Gastroesophageal sphincter (tissue), 3 donors: ENCODE results near the gene MRPL20.

ENCODE experiments used
- POLR2A ChIP-seq, 2 donors: fragments of 450-650 bp; IDR thresholded peaks; one replicate each; pipeline ENCODE4 v1.6.1; 2017; ENCODE audit warnings: antibody characterized with exemption in 2 of 2, mild to moderate bottlenecking in 2 of 2, moderate library complexity in 1 of 2
- POLR2AphosphoS5 ChIP-seq: sonication (generic); formaldehyde crosslinking; IDR thresholded peaks from one replicate; pipeline ENCODE4 v1.6.1; 2017; ENCODE audit warnings: antibody characterized with exemption
- TF ChIP-seq, protein P1 (sequence below), 4 experiments: fragments of 200-600 bp in 2 of 4; fragments of 450-650 bp in 2 of 4; sonication (generic) in 1 of 4; IDR thresholded peaks; one replicate each; pipeline ENCODE4 v1.5.1; 2017 to 2019; ENCODE audit warnings: antibody characterized with exemption in 4 of 4, mild to moderate bottlenecking in 2 of 4, moderate library complexity in 2 of 4

DNA sequence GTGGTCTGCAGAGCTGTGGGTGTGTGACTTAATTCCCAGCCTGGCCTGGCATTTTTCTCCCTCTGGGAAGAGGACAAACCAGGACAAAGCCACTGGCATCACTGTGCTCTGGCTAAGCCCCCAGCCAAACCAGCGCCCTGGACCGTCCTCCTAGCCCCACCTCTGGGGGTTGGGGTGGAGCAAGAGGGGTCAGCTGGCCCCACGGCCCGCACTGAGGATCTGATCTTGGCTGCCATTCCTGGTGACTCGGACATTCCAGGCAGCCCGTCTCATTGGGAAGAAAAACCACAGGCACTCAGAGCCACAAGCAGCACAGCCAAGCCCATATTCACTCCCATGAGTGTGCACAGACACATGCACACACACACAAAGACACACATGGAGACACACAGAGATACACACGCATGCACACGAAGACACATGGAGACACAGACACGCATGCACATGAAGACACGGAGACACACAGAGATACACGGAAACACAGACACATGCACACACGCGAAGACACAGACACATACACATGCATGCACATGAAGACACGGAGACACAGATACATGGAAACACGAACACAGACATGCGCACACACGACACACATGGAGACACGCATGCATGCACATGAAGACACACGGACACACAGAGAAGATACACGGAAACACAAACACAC is 46.5 kb downstream of the MRPL20 start:
- TF ChIP-seq, protein P1, sequence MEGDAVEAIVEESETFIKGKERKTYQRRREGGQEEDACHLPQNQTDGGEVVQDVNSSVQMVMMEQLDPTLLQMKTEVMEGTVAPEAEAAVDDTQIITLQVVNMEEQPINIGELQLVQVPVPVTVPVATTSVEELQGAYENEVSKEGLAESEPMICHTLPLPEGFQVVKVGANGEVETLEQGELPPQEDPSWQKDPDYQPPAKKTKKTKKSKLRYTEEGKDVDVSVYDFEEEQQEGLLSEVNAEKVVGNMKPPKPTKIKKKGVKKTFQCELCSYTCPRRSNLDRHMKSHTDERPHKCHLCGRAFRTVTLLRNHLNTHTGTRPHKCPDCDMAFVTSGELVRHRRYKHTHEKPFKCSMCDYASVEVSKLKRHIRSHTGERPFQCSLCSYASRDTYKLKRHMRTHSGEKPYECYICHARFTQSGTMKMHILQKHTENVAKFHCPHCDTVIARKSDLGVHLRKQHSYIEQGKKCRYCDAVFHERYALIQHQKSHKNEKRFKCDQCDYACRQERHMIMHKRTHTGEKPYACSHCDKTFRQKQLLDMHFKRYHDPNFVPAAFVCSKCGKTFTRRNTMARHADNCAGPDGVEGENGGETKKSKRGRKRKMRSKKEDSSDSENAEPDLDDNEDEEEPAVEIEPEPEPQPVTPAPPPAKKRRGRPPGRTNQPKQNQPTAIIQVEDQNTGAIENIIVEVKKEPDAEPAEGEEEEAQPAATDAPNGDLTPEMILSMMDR (IDR thresholded peaks at IDR 0.05) = no peak
- TF ChIP-seq POLR2AphosphoS5 = peak; percentile 21
- no peak for TF ChIP-seq POLR2A (IDR thresholded peaks at IDR 0.05)
